Smooth muscle cell (in vitro differentiated cells): Measurements from ENCODE around the gene CHN2. TPM values are rescaled to one million over a fixed set of nuclear protein-coding genes. Genes with fewer than 3 reads are reported as not detected.
A peak's percentile ranks its signal among the peaks of the same experiment; 100 is the strongest.

Experiments
- DNase-seq: peaks from one replicate; lab custom pipeline; 2025; ENCODE audit not compliant: unreplicated experiment; lab: John Stamatoyannopoulos, UW
- H2AFZ ChIP-seq: fragments of 200-600 bp; sonication (generic); 2 replicates; pipeline ENCODE4 v1.6.0; 2016; ENCODE audit warnings: antibody characterized with exemption, low read depth, mild to moderate bottlenecking
- H3F3A ChIP-seq: fragments of 200-600 bp; sonication (generic); 2 replicates; pipeline ENCODE4 v1.6.0; 2017; ENCODE audit warnings: antibody characterized with exemption, low read depth
- H3K27ac ChIP-seq: fragments of 200-600 bp; sonication (generic); 2 replicates; pipeline ENCODE4 v1.5.1; 2016; ENCODE audit warnings: low read depth, mild to moderate bottlenecking
- H3K27me3 ChIP-seq: fragments of 200-600 bp; sonication (generic); 2 replicates; pipeline ENCODE4 v1.6.1; 2016; ENCODE audit warnings: low read depth, mild to moderate bottlenecking
- H3K36me3 ChIP-seq: fragments of 200-600 bp; sonication (generic); 2 replicates; pipeline ENCODE4 v1.5.1; 2016; ENCODE audit warnings: low read depth
- H3K4me1 ChIP-seq: fragments of 200-600 bp; sonication (generic); 2 replicates; pipeline ENCODE4 v1.5.1; 2016; ENCODE audit warnings: low read depth
- H3K4me2 ChIP-seq: fragments of 200-600 bp; sonication (generic); 2 replicates; pipeline ENCODE4 v1.6.0; 2016; ENCODE audit warnings: mild to moderate bottlenecking
- H3K4me3 ChIP-seq: fragments of 200-600 bp; sonication (generic); 2 replicates; pipeline ENCODE4 v1.5.1; 2016; ENCODE audit warnings: mild to moderate bottlenecking
- H3K79me2 ChIP-seq: fragments of 200-600 bp; sonication (generic); 2 replicates; pipeline ENCODE4 v1.6.0; 2016; ENCODE audit warnings: low read depth, mild to moderate bottlenecking
- H3K9ac ChIP-seq: fragments of 200-600 bp; sonication (generic); 2 replicates; pipeline ENCODE4 v1.6.0; 2016; ENCODE audit warnings: low read depth
- H3K9me3 ChIP-seq: fragments of 200-600 bp; sonication (generic); replicated peaks from 2 replicates; pipeline ENCODE4 v1.5.1; 2016; ENCODE audit warnings: low read depth
- H4K20me1 ChIP-seq: fragments of 200-600 bp; sonication (generic); 2 replicates; pipeline ENCODE4 v1.6.0; 2016; ENCODE audit warnings: low read depth
- WGBS: methylation state at CpG from one replicate; pipeline ENCODE4 v1.1.7; 2016; ENCODE audit warnings: low lambda C conversion rate; 5-methylcytosine and 5-hydroxymethylcytosine counted together
- polyA plus RNA-seq: library from polyadenylated mRNA; unstranded; fragments of >200 nt; fragmentation: Nextera tagmentation; extraction: Ambion mirVana; gene quantifications from 2 replicates; pipeline ENCODE4 v1.2.1, GENCODE V29; 2016
- total RNA-seq: library from RNA; depleted of rRNA; stranded (reverse); fragments of >200 nt; gene quantifications from 2 replicates; pipeline ENCODE4 v1.2.3, GENCODE V29; 2014
- TF ChIP-seq, protein P1 (sequence below): fragments of 200-600 bp; sonication (generic); IDR thresholded peaks from 2 replicates; pipeline ENCODE4 v1.5.1; 2017; ENCODE audit warnings: borderline replicate concordance, mild to moderate bottlenecking, antibody characterized with exemption; ENCODE audit not compliant: insufficient read depth, poor library complexity, severe bottlenecking

The CHN2 gene
- total and polyA plus RNA-seq, 2 experiments from 2014 or later, result 7.4 to 20.7 TPM

DNA sequence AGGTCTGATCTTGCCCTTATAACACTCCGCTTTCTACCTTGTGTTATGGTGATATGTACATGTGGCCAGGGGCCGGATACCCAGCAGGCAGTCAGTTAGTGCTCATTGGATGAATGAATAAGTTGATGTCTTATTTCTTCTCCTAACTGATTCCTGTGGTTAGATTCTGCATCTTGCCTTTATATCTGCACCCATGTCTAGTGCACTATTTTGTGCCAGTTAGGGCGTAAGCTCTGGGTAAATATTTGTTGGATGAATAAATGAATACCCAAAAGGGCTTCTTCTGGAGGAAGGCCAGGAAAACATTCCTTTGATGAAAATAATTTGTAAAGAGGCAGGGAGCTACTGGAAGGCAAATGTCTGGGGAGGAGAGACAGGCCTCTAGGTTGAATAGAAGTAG, 148.2 kb downstream of the CHN2 start:
- H3K4me2 ChIP-seq, result no peak overlapping the region
- DNase-seq, result no peak

DNA sequence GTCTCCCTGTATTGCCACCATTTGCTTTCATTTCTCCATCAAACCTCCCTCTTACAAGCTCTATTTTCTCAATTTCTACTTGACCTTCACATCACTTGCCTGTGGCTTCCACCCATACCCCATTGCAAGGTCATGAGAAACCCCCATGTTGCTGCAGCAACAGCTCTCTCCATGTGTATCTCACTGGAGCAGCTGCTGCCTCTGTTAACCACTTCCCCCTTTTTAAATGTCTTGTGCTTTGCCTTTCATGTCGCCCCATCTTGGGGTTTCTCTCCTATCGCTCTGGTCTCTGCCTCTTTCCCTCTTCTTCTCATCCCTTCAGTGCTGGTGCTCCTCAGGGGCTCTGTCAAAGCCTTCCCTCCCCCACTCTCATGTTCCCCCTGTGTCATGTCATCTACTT, 148.8 kb downstream of the CHN2 start:
- H3K27me3 ChIP-seq, result no peaks in the 10 kb centered on the region

More for the DNA sequence above, 148.2 kb downstream of the CHN2 start:
- WGBS, result 96% methylated on average over 3 of the region's 3 CpGs
- H2AFZ ChIP-seq, result no peak overlapping the region
- no peaks in the 10 kb centered on the region for H3F3A ChIP-seq
- no peaks in the 10 kb centered on the region for H3K9me3 ChIP-seq
- no peak overlapping the region for H3K27ac ChIP-seq
- no peaks in the 10 kb centered on the region for H3K36me3 ChIP-seq
- H3K79me2 ChIP-seq, result no peaks in the 10 kb centered on the region
- H3K27me3 ChIP-seq, result no peaks in the 10 kb centered on the region
- no peak overlapping the region for H3K4me3 ChIP-seq
- H3K4me1 ChIP-seq, result no peaks in the 10 kb centered on the region
- H4K20me1 ChIP-seq, result no peaks in the 10 kb centered on the region
- TF ChIP-seq, protein P1, sequence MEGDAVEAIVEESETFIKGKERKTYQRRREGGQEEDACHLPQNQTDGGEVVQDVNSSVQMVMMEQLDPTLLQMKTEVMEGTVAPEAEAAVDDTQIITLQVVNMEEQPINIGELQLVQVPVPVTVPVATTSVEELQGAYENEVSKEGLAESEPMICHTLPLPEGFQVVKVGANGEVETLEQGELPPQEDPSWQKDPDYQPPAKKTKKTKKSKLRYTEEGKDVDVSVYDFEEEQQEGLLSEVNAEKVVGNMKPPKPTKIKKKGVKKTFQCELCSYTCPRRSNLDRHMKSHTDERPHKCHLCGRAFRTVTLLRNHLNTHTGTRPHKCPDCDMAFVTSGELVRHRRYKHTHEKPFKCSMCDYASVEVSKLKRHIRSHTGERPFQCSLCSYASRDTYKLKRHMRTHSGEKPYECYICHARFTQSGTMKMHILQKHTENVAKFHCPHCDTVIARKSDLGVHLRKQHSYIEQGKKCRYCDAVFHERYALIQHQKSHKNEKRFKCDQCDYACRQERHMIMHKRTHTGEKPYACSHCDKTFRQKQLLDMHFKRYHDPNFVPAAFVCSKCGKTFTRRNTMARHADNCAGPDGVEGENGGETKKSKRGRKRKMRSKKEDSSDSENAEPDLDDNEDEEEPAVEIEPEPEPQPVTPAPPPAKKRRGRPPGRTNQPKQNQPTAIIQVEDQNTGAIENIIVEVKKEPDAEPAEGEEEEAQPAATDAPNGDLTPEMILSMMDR, result no peak
- H3K9ac ChIP-seq, result no peak overlapping the region

DNA sequence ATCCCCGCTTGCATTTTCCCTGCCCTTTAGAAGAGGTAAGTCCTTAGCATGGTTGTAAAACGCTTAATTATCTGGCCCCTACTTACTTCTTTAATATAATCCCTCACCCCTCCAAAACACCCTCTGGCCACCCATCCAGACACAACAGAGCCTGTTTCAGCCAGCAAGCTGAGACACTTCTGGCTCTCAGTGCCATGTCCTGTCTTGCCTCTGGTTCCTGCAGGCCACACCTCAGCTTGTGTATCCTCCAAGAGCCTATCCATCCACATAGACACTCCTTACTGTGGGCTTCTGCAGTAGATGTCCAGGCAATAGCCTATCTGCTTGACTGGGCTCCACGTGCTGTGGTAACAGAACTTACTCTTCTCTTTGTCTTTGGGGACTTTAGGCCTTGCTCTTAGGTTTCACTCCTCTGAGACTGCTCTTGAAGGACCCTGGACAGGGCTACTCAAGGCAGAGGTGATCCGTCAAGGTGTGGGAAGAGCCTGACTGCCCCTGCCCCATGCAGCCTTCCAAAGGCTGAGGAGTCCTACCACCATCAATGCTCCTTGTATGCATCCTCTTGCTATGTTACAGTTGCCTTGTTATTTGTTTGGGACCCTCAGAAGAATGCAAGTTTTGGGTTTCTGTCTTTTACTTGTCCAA, 149.9 kb downstream of the CHN2 start:
- H3K9me3 ChIP-seq, result no peaks in the 10 kb centered on the region
- no peak overlapping the region for H3K4me2 ChIP-seq
- no peak overlapping the region for H3K4me3 ChIP-seq
- H3K27me3 ChIP-seq, result no peaks in the 10 kb centered on the region
- TF ChIP-seq, protein P1, result no peak
- no peaks in the 10 kb centered on the region for H3F3A ChIP-seq
- no peaks in the 10 kb centered on the region for H3K36me3 ChIP-seq
- no peaks in the 10 kb centered on the region for H3K79me2 ChIP-seq
- H3K27ac ChIP-seq, result no peak overlapping the region
- no peak overlapping the region for H2AFZ ChIP-seq
- no peak for DNase-seq
- 80% methylated on average over 4 of the region's 4 CpGs for WGBS
- no peaks in the 10 kb centered on the region for H4K20me1 ChIP-seq
- no peaks in the 10 kb centered on the region for H3K4me1 ChIP-seq
- H3K9ac ChIP-seq, result no peak overlapping the region

More for the DNA sequence above, 148.8 kb downstream of the CHN2 start:
- Histone ChIP-seq H3K4me3 (no peak overlapping the region), H3K36me3 (no peaks in the 10 kb centered on the region), H2AFZ (no peak overlapping the region), H3K4me1 (no peaks in the 10 kb centered on the region), H3K9ac (no peak overlapping the region), H3K4me2 (no peak overlapping the region), H3K79me2 (no peaks in the 10 kb centered on the region), H4K20me1 (no peaks in the 10 kb centered on the region), H3K27ac (no peak overlapping the region), H3K9me3 (no peaks in the 10 kb centered on the region), H3F3A (no peaks in the 10 kb centered on the region)
- 97% methylated on average over 2 of the region's 2 CpGs for WGBS
- no peak for DNase-seq
- TF ChIP-seq, protein P1, result no peak

DNA sequence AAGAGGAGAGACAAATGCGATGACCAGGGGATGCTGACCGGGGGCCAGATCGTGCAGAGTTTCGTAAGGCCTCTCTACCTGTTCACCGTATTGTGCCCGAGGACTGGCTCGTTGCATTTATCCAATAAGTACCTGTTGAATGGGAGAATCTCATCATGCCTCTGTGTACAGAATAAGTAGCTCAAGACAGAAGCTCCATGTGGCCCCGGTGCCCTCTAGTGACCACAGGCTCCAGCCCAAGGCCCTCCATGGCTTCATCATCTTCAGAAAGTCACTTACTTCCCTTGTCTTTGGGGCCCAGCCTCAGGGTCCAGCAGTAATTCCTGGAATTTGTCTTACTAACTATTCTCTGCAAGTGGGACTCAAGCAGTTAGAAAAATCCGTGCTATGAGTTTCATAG, 151.0 kb downstream of the CHN2 start:
- H3K4me1 ChIP-seq, result no peaks in the 10 kb centered on the region
- no peaks in the 10 kb centered on the region for H3K79me2 ChIP-seq
- H3K27ac ChIP-seq, result no peak overlapping the region
- DNase-seq, result no peak
- TF ChIP-seq, protein P1, result peak; percentile 32
- no peak overlapping the region for H3K9ac ChIP-seq
- H2AFZ ChIP-seq, result no peak overlapping the region
- no peaks in the 10 kb centered on the region for H3K9me3 ChIP-seq
- no peaks in the 10 kb centered on the region for H3F3A ChIP-seq
- 73% methylated on average over 9 of the region's 9 CpGs for WGBS
- no peak overlapping the region for H3K4me2 ChIP-seq
- H3K36me3 ChIP-seq, result no peaks in the 10 kb centered on the region
- no peaks in the 10 kb centered on the region for H4K20me1 ChIP-seq
- no peaks in the 10 kb centered on the region for H3K27me3 ChIP-seq
- H3K4me3 ChIP-seq, result no peak overlapping the region
